GM12872 (cell line): ENCODE results near the gene ARHGEF4.

ENCODE experiments used
- CTCF ChIP-seq: IDR thresholded peaks from 3 replicates; pipeline ENCODE4 v1.5.1; 2011; ENCODE audit warnings: low read depth, mild to moderate bottlenecking, low read length, moderate library complexity; ENCODE audit not compliant: insufficient read depth

ARHGEF4 gene

GRCh38 chr2:131047920-131048560 is 211.3 kb downstream of the ARHGEF4 start:
- TF ChIP-seq CTCF = no peak

GRCh38 chr2:131048641-131049040 is 211.9 kb downstream of the ARHGEF4 start:
- TF ChIP-seq CTCF = no peak

GRCh38 chr2:131049150-131049718 is 212.5 kb downstream of the ARHGEF4 start:
- no peak for TF ChIP-seq CTCF

- no peak for TF ChIP-seq CTCF
Observed at GRCh38 chr2:131050896-131051295, 214.2 kb downstream of the ARHGEF4 start.

- TF ChIP-seq CTCF = no peak
Observed at GRCh38 chr2:131052741-131053263, 216.1 kb downstream of the ARHGEF4 start.

- no peak for TF ChIP-seq CTCF
Observed at GRCh38 chr2:131054488-131054887, 217.8 kb downstream of the ARHGEF4 start.

GRCh38 chr2:131055169-131056065 is 218.7 kb downstream of the ARHGEF4 start:
- TF ChIP-seq CTCF = no peak
